SU-DHL-6 (cell line): ENCODE measurements around the gene TAB2.

Experiments
- EZH2phosphoT487 ChIP-seq: fragments of 200-600 bp; sonication (generic), shearing (Covaris generic); conservative IDR thresholded peaks from 2 replicates; pipeline ENCODE4 v1.6.1; 2018; ENCODE audit warnings: mild to moderate bottlenecking, antibody characterized with exemption, low read length, moderate library complexity, mixed read lengths
- TF ChIP-seq, protein P1 (sequence below): fragments of 200-600 bp; sonication (generic); IDR thresholded peaks from one replicate; pipeline ENCODE4 v1.5.1; 2017; ENCODE audit warnings: antibody characterized with exemption, mild to moderate bottlenecking, low read length, moderate library complexity; ENCODE audit not compliant: insufficient read depth, poor library complexity, severe bottlenecking

GRCh38 chr6:149314325-149314905, 3.1 kb upstream of the TAB2 start:
- TF ChIP-seq, protein P1, sequence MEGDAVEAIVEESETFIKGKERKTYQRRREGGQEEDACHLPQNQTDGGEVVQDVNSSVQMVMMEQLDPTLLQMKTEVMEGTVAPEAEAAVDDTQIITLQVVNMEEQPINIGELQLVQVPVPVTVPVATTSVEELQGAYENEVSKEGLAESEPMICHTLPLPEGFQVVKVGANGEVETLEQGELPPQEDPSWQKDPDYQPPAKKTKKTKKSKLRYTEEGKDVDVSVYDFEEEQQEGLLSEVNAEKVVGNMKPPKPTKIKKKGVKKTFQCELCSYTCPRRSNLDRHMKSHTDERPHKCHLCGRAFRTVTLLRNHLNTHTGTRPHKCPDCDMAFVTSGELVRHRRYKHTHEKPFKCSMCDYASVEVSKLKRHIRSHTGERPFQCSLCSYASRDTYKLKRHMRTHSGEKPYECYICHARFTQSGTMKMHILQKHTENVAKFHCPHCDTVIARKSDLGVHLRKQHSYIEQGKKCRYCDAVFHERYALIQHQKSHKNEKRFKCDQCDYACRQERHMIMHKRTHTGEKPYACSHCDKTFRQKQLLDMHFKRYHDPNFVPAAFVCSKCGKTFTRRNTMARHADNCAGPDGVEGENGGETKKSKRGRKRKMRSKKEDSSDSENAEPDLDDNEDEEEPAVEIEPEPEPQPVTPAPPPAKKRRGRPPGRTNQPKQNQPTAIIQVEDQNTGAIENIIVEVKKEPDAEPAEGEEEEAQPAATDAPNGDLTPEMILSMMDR = no peak
- no peak for TF ChIP-seq EZH2phosphoT487
